LNCaP clone FGC (cell line): ENCODE measurements around the gene ENPP7.

Experiments
- DNase-seq: peaks from one replicate; pipeline ENCODE4 v3.0.0-alpha.2; 2011; ENCODE audit warnings: low read depth
- H3K4me3 ChIP-seq: 2 replicates; pipeline ENCODE4 v1.5.1; 2011; ENCODE audit warnings: mild to moderate bottlenecking, low read depth, low read length, control low read depth
- CTCF ChIP-seq: IDR thresholded peaks from 2 replicates; pipeline ENCODE4 v1.5.1; 2012; ENCODE audit warnings: mild to moderate bottlenecking; ENCODE audit not compliant: control insufficient read depth, insufficient read depth; ENCODE audit errors: extremely low read depth

ENPP7 gene

DNA sequence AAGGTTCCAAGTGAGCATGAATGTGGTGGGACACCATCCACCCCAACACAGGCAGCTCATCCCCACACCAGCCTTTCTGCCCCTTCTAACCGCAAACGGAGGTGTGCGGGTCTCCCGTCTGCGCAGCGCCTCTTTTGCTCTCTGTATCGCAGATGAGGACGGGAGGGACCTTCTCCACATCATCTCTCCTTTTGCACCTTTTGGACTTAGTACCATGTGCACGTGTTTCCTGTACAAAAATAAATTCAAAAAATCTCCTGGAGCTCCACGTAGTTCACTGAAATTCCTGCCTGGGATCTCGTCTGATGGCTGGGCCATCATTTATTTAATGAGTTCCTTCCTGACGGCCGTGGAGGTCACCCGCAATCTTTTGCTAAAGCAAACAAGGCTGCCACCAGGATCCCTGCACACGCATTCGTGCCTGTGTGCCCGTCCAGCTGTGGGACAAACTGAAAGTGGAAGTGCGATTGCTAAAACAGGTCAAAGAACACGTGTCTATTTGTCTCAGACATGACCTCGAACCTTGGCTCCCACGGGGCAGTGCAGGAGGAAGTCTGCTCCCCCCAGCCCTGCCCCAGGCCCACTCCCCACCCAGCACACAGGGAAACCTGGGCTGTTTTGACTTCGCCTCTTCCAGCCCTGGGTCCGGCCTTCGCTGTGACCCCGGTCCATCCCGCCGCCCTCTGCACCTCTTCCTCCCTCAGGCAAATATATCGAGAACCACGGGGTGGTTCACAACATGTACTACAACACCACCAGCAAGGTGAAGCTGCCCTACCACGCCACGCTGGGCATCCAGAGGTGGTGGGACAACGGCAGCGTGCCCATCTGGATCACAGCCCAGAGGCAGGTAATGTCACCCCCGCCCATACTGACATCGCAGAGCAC is 2.3 kb downstream of the ENPP7 start:
- H3K4me3 ChIP-seq, result no peak overlapping the region
- DNase-seq, result no peak

DNA sequence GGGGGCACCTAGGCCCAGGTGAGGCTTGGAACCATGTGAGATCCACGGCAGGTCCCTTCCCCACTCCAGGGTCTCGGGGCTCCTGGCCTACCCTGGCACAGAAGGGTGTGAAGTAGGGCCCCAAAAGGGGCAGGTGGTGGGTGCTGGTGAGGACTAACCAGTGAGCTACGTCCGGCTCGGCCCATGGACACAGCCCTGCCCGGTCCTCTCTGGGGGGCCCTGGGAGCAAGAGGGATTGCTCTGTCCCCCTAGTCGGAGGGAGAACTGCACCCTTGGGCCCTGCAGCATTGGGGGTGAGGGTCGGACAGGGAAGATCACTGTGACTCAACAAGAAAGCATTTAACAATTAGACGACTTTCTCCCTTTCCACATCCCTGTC is 2.9 kb downstream of the ENPP7 start:
- TF ChIP-seq CTCF, result no peak
- DNase-seq, result no peak
- H3K4me3 ChIP-seq, result no peak overlapping the region

More for the DNA sequence above, 2.3 kb downstream of the ENPP7 start:
- no peak for TF ChIP-seq CTCF

- no peak for TF ChIP-seq CTCF
- no peak overlapping the region for H3K4me3 ChIP-seq
- DNase-seq, result no peak
Measured at GRCh38 chr17:79735096-79735495, 4.4 kb downstream of the ENPP7 start.

- no peak for TF ChIP-seq CTCF
- no peak for DNase-seq
Measured at GRCh38 chr17:79737046-79737921, 6.5 kb downstream of the ENPP7 start.

DNA sequence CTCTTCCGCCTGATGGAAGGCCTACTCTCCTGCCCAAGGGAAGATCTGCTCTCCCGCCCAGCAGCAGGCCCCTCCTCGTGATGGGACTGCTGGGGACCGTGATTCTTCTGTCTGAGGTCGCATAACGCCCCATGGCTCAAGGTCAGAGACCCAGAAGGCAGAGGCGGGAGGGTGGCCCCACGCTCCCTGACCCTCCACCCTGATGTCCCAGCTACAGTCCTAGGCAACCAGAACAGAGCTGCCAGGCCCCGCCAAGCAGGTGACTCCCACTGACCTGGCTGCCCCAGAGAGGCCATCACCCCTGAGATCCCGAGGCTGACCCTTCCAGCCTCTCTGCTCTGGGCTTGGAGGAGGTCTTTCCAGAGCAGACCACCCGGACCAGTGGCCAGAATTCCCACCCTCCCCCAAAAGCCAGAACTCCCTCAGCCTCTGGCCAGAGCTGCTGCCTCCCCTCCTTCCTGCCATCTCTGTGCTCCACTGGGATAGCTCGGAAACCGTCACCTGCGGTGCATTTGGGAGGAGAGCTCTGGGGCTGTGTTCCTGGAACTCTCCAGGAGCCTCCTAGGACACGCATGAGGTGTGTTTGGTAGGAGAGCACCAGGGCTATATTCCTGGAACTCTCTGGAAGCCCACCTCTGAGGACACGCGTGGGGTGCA is 7.3 kb downstream of the ENPP7 start:
- H3K4me3 ChIP-seq, result no peak overlapping the region
- no peak for TF ChIP-seq CTCF
- no peak for DNase-seq

More at GRCh38 chr17:79737046-79737921, 6.5 kb downstream of the ENPP7 start:
- no peak overlapping the region for H3K4me3 ChIP-seq

DNA sequence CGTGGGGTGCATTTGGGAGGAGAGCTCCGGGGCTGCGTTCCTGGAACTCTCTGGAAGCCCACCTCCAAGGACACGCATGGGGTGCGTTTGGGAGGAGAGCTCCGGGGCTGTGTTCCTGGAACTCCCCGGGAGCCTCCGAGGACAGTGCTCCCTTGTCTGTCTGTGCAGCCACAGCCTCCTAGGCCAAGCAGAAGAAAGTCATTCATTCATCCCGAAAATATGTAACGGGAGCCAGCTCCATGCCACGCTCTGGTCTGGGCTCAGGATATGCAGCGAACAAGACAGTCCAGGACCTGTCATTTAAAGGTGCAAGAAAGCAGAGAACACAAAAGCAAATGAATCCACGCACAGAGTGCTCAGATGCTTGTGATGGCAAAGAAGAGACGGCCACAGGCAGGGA is 7.9 kb downstream of the ENPP7 start:
- no peak for TF ChIP-seq CTCF
- no peak for DNase-seq
- H3K4me3 ChIP-seq, result no peak overlapping the region
